ENCODE results near the gene CHST15.

The CHST15 gene

DNA sequence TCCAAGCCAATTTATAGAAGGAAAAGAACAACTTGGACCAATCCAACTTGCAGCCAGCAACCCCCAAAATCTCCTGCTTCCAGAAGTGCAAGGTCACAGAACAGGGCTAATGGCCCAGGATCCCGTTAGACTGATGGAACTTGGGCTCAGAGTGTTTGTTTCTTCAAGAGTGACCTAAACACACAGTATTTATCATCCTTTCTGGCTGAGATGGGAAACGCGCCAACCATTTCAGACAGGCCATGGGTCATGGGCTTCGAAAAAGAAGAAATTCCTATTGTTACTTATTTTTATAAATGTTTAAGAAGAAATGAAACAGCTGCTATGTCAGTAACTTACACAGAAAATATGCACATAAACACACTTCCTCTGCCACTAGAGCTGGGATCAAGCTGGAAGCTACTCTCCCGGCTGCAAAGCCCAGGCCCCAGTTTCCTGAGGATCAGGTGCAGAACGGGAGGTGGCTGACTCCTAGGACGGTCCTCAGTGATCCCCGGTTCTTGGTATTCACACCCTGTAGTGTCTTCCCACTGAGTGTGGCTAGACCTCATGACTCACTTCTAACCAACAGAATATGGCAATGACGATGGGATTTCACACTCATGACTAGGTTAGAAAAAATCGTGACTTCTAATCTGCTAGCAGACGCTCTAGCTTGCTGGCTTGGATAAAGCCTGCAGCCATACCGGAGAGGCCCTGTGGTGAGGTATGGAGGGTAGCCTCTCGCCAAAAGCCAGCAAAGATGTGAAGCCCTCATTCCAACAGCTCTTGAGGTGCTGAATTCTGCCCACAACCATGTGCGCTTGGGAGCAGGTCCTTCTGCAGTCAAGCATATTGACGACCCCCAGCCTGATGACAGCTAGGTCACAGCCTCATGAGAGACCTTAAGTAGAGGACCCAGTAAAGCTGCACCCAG, 60.2 kb downstream of the CHST15 start:
- TF ChIP-seq, protein P1, sequence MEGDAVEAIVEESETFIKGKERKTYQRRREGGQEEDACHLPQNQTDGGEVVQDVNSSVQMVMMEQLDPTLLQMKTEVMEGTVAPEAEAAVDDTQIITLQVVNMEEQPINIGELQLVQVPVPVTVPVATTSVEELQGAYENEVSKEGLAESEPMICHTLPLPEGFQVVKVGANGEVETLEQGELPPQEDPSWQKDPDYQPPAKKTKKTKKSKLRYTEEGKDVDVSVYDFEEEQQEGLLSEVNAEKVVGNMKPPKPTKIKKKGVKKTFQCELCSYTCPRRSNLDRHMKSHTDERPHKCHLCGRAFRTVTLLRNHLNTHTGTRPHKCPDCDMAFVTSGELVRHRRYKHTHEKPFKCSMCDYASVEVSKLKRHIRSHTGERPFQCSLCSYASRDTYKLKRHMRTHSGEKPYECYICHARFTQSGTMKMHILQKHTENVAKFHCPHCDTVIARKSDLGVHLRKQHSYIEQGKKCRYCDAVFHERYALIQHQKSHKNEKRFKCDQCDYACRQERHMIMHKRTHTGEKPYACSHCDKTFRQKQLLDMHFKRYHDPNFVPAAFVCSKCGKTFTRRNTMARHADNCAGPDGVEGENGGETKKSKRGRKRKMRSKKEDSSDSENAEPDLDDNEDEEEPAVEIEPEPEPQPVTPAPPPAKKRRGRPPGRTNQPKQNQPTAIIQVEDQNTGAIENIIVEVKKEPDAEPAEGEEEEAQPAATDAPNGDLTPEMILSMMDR (IDR thresholded peaks at IDR 0.05; ENCODE audit: insufficient read depth, low read length, poor library complexity, severe bottlenecking) = no peak
- no peak overlapping the region for H3K4me3 ChIP-seq (replicated peaks; ENCODE audit: low read depth, low read length)
- H3K27me3 ChIP-seq (replicated peaks; ENCODE audit: control insufficient read depth, insufficient read depth, low read length) = no peaks in the 10 kb centered on the region; the same call in 1 of the 2 replicates
- no peak for DNase-seq (ENCODE audit: extremely low read depth, insufficient read length)
- no peaks in the 10 kb centered on the region for H3K36me3 ChIP-seq (ENCODE audit: control insufficient read depth, insufficient read depth, low read length)

DNA sequence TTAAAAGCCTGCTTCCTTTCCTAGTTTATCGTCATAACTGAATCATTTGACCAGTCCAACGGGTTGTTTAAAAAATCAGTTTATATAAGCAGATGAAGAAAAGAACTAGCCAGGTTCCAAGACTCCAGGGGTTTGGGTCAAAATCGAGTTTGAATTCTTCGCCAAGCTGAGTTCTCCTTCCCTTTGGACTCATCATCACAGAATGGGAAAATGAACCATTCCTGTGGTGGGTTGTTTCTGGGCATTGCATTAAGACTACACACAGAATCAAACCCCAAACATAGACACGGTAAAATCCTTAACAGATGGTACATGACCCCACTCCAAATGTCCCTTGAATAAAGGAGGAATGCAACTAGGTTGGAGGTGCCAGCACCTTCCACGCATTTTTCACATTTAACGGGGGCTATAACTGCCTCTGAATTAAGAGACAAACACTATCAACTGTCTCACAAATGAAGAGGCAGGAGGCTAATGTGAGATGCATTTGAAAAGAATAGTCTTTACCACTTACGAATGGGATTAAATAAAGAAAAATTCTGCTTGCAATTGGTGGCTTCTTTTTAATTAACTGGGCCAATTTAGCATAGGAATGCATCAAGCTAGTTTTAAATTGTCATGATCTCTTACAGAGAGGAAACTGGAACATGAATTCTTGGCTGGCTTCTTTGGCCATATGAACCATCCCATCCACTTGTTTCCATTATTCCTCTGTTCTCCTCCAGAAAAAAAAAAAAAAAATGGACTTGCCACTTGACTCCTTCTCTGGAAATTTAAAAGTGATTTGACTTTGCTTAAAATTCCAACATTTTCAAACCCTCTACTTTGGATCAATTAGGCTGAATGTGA, 61.1 kb downstream of the CHST15 start:
- no peaks in the 10 kb centered on the region; the same call in 1 of the 2 replicates for H3K27me3 ChIP-seq (replicated peaks; ENCODE audit: control insufficient read depth, insufficient read depth, low read length)
- TF ChIP-seq, protein P1 (IDR thresholded peaks at IDR 0.05; ENCODE audit: insufficient read depth, low read length, poor library complexity, severe bottlenecking) = no peak
- H3K36me3 ChIP-seq (ENCODE audit: control insufficient read depth, insufficient read depth, low read length) = no peaks in the 10 kb centered on the region
- no peak for DNase-seq (ENCODE audit: extremely low read depth, insufficient read length)
- H3K4me3 ChIP-seq (replicated peaks; ENCODE audit: low read depth, low read length) = no peak overlapping the region

DNA sequence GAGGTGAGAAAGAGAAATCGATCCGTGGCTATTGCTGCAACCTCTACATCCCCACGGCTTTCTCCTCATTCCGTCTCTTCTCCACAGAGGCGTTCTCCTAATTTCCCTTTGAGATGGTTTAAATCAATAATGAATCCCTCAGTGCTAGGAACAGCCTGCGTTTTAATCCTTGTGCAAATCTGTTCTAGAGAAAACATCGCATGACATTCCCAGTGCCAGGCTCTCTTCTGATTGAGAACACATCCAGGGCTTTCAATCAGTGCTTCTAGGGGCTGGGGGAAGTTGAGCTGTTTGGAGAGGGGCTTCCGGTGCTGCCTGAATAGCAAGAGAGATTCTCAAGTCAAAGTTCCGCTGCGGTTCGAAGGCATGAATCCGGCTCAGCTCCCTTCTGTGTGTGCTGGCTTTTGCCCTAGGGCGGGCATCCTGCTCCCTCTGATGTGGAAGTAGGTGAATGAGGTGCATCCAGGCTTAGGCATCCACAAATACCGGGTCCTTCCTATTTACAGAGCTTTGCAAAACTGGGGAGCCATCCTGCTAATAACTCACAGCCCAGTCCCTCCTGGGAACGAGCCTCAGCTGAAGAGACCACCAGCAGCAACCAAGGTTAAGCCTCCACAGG, 62.8 kb downstream of the CHST15 start:
- no peak overlapping the region for H3K4me3 ChIP-seq (replicated peaks; ENCODE audit: low read depth, low read length)
- DNase-seq (ENCODE audit: extremely low read depth, insufficient read length) = no peak
- H3K27me3 ChIP-seq (replicated peaks; ENCODE audit: control insufficient read depth, insufficient read depth, low read length) = no peaks in the 10 kb centered on the region; the same call in 1 of the 2 replicates
- TF ChIP-seq, protein P1 (IDR thresholded peaks at IDR 0.05; ENCODE audit: insufficient read depth, low read length, poor library complexity, severe bottlenecking) = no peak
- H3K36me3 ChIP-seq (ENCODE audit: control insufficient read depth, insufficient read depth, low read length) = no peaks in the 10 kb centered on the region

DNA sequence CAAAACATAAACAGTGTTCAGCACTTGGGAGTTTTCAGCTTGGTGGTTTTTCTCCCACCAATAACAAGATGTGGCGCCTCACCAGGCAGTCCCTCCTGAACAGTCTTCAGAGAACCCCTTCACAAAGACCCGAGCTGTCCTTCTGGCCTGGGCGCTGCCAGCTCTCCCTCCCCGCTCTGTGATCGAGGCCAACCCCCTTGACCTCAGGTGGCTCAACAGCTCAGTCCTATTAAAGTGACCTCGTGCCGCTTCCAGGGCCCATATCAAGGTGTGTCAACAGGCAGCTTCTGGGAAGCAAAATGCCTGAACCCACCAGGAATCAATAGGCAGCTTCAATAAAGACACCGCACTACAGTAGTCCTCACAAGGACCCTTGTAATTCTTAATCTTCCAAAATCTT, 63.3 kb downstream of the CHST15 start:
- no peak for DNase-seq (ENCODE audit: extremely low read depth, insufficient read length)
- Histone ChIP-seq H3K27me3 (replicated peaks; ENCODE audit: control insufficient read depth, insufficient read depth, low read length) (no peaks in the 10 kb centered on the region; the same call in 1 of the 2 replicates), H3K4me3 (replicated peaks; ENCODE audit: low read depth, low read length) (no peak overlapping the region), H3K36me3 (ENCODE audit: control insufficient read depth, insufficient read depth, low read length) (no peaks in the 10 kb centered on the region)
- TF ChIP-seq, protein P1 (IDR thresholded peaks at IDR 0.05; ENCODE audit: insufficient read depth, low read length, poor library complexity, severe bottlenecking) = no peak

DNA sequence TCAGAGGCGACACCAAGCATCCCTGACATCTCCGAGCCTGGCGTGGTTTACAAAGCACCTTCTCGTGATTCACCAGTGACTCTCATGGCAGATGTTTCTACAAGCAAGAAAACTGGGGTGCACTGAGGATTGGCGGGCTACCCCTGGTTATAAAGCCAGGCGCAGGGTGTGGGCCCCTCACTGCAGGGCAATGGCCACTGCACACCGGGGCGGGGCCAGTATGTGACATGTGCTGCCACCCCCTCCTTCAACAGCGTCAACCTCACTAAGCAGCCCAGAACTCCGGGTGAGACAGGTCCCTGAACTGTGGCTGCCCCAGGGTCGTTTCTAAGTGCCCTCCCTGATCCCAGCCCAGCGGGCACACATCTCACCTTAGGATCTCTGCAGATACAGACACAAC, 63.8 kb downstream of the CHST15 start:
- TF ChIP-seq, protein P1 (IDR thresholded peaks at IDR 0.05; ENCODE audit: insufficient read depth, low read length, poor library complexity, severe bottlenecking) = no peak
- no peak overlapping the region for H3K4me3 ChIP-seq (replicated peaks; ENCODE audit: low read depth, low read length)
- H3K27me3 ChIP-seq (replicated peaks; ENCODE audit: control insufficient read depth, insufficient read depth, low read length) = no peaks in the 10 kb centered on the region; the same call in 1 of the 2 replicates
- DNase-seq (ENCODE audit: extremely low read depth, insufficient read length) = no peak
- H3K36me3 ChIP-seq (ENCODE audit: control insufficient read depth, insufficient read depth, low read length) = no peaks in the 10 kb centered on the region
